Activated CD8-positive, alpha-beta memory T cell treated with anti-CD3 and anti-CD28 coated beads for 36 hours (primary cell): Measurements from ENCODE around the gene ADGRG1. TPM values are rescaled to one million over a fixed set of nuclear protein-coding genes. Genes with fewer than 3 reads are reported as not detected.

ENCODE experiments used
- CTCF ChIA-PET: fragments of 350-600 bp; sonication (Branson Sonifier 250); formaldehyde crosslinking; loops from one replicate; lab custom pipeline; 2021; ENCODE audit warnings: antibody characterized with exemption; lab: Charles Lee
- POLR2A ChIA-PET: fragments of 350-600 bp; sonication (Branson Sonifier 250); formaldehyde crosslinking; loops from one replicate; lab custom pipeline; 2021; ENCODE audit warnings: antibody characterized with exemption; lab: Charles Lee
- total RNA-seq, 2 experiments: library from RNA; stranded (reverse); gene quantifications; one replicate each; pipeline ENCODE4 v1.2.3, GENCODE V29; 2021

ADGRG1 gene
- total RNA-seq, 2 experiments from 2014 or later, result 21.0 to 23.0 TPM

DNA sequence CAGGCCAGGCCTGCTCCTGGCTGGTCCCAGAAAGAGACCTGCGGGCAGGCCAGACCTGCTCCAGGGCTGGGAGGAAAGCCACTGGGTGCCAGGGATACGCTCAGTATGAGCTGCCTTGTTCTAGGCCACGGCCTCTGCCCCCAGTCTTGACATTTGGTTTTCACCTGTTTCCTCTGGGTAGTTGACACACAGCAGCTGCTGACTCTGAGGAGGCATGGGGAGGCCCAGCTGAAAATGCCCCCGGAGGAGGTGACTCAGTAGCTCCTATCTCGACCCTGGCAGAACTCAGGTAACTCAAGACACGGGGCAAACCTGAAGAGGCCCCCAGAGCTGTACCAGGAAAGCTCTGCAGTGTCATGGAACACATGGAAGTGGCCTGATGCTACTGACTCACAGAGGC is 13.9 kb upstream of the ADGRG1 start:
- ChIA-PET POLR2A (interaction anchor here (0.6 to 1.7 kb wide), 3 partner anchors 12 to 36 kb away, joined by 3 to 7 read pairs (median 6); no protein-coding TSS in a partner anchor), CTCF (interaction anchor here (0.6 to 2.1 kb wide), 10 partner anchors 9 to 39 kb away, joined by 3 to 11 read pairs (median 5); partner anchors contain the start of gene ADGRG1)

DNA sequence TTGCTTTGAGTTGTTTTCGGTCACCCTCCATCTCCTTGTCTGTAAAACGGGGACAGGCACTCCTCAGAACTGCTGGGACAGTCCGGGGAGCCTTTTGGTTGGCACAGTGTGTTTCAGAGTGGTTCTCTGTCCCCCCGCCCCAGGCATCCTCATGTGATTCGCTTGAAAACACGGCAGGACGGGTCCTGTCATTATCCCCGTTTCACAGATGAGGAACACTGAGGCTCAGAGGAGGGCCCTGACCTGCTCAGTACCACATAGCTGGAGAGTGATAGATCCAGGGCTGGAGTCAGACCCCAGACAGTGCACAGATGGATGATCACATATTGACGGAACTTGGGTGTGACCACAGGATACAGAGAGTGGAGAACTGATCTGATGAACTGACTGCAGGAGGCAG is 13.5 kb upstream of the ADGRG1 start:
- ChIA-PET CTCF (interaction anchor here (0.6 to 2.1 kb wide), 10 partner anchors 9 to 39 kb away, joined by 3 to 11 read pairs (median 5); partner anchors contain the start of gene ADGRG1), POLR2A (interaction anchor here (0.6 to 1.7 kb wide), 3 partner anchors 13 to 36 kb away, joined by 3 to 7 read pairs (median 6); no protein-coding TSS in a partner anchor)

DNA sequence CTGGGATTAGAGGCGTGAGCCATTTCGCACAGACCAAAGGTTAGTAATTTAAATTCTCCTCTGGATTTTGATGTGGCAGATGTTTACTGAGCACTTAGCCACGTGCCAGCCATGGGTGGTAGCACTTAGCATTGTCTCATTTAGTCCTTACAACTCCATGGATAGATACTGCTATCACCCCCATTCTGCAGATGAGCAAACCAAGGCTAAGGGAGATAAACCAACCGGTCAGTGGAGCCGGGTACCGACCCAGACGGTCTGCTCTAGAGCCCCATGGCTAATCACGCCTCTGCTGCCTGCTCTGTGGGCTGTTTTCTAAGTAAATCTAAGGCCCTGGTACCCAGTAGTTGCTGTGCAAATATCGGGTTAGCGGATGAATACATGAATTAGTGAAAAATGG is 12.6 kb upstream of the ADGRG1 start:
- ChIA-PET POLR2A (interaction anchor here (1.7 kb wide), 1 partner anchor 14 kb away, joined by 6 read pairs; no protein-coding TSS in a partner anchor), CTCF (interaction anchor here (0.6 to 2.1 kb wide), 8 partner anchors 8 to 121 kb away, joined by 3 to 11 read pairs (median 6); no protein-coding TSS in a partner anchor)

DNA sequence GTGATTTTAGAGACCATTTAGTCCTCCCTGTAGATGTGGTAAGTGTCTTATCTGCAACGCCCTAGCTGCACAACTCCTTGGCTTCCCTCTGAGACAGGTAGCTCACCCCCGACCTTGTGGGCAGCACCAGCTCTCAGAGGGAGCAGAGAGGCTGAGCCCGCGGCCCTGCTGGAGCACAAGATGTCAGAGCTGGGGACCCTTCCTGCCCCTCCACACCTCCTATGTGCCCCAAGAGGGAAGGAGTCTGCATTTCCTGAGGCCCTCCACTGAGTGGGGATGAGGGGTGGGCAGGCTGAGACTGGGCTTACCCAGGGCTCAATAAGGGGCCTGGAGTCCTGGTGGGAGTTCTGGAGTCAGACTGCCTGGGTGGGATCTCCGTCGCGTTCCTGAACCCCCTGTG is 12.2 kb upstream of the ADGRG1 start:
- ChIA-PET POLR2A (interaction anchor here (1.3 kb wide), 1 partner anchor 14 kb away, joined by 3 read pairs; no protein-coding TSS in a partner anchor), CTCF (interaction anchor here (1.2 to 2.0 kb wide), 4 partner anchors 24 to 40 kb away, joined by 4 to 7 read pairs (median 6); no protein-coding TSS in a partner anchor)

DNA sequence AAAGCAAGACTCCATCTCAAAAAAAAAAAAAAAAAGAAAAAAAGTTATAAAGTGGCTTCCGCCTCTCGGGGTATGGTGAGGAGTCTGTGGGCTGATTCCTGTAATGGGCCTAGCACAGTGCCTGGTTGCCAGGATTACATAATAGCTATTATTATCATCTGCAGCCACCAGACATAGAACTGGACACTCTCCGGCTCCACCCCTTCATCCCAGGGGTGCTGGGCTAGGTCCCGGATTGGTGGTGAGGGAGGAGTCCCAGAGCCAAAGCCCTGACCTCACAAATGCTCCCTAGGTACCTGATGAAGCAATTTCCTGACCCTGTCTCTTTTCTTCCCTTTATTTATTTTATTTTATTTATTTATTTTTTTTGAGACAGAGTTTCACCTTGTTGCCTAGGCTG is 11.6 kb upstream of the ADGRG1 start:
- POLR2A ChIA-PET, result interaction anchor here (0.7 to 1.3 kb wide), 2 partner anchors 15 to 30 kb away, joined by 3 to 5 read pairs; no protein-coding TSS in a partner anchor
- CTCF ChIA-PET, result interaction anchor here (1.2 to 2.0 kb wide), 4 partner anchors 24 to 41 kb away, joined by 4 to 7 read pairs (median 6); no protein-coding TSS in a partner anchor

DNA sequence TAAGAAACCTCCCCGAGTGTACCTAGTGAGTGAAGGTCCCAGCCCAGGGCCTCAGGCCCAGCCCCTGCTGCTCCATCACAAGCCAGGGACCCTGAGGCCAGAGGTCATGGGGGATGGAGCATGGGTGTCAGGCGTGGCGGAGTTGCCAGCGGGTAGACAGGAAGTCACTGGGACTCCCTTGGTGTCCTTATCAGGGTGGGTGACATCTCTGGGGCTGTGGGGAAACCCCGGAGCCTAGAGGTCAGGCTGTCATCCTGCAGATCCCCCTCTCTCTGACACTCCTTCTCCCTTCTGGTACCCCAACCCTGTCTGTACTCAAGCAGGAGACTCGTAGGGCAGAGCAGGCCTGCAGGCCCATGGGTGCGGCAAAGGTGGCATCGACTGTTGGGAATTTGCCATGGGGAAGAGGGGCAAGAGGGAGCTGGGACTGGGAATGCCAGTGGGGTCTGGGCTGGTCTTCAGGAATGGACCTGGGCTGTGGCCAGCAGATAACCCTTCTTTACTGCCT is 10.8 kb upstream of the ADGRG1 start:
- ChIA-PET POLR2A (interaction anchor here (0.7 to 1.3 kb wide), 2 partner anchors 16 to 30 kb away, joined by 3 to 5 read pairs; no protein-coding TSS in a partner anchor), CTCF (interaction anchor here (1.1 to 1.7 kb wide), 2 partner anchors 9 to 25 kb away, joined by 4 read pairs; no protein-coding TSS in a partner anchor)

DNA sequence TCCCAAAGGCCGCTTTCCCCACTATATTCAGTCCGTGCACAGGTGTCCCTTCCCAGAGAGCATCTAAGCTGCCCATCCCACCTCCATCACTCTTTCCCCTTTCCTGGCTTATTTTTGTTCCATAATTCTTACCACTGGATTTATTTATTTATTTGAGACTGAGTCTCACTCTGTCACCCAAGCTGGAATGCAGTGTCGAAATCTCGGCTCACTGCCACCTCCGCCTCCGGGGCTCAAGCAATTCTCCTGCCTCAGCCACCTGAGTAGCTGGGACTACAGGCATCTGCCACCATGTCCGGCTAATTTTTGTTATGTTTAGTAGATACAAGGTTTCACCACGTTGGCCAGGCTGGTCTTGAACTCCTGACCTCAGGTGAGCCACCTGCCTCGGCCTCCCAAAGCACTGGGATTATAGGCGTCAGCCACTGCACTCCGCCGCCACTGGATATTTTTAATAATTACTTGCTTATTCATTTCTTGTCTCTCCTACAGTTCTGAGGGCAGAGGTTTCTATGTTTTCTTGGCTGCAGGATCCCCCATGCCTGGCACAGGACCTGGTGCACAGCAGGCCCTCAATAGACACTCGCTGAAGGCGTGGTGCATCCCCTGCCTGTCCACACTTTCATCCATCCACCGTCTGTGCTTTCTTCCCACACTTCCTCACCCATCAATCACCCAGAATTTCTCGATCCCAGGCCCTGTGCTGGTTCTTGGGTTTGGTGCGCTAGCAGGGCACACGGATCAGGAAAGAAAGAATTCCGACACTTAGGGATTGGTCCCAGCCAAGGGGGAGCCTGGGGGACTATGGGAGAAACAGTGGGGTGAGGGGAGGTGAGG is 9.9 kb upstream of the ADGRG1 start:
- POLR2A ChIA-PET, result no interaction called here
- CTCF ChIA-PET, result interaction anchor here (1.1 kb wide), 1 partner anchor 8 kb away, joined by 4 read pairs; no protein-coding TSS in a partner anchor

DNA sequence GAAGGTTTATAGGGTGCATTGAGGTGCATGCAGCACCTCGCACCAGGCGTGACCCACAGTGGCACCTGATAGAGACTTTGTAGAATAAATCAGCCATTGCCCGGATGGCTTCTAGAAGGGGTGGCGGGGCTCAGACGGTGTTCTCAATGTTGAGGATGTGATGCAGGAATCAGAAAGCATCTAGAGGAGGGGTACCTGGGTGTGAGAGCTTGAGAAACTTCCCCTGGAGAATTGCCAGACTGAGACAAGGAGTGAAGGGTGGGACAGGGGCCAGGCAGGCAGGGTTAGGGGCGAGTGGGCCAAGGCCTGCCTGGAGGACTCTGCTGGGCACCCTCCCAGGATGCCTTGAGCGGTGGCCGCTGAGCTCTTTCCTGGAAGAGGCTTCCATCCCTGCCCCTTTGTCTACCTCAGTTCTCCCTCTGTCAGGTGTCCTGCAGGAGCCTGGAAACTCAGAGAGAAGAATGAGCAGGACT is 9.3 kb upstream of the ADGRG1 start:
- CTCF ChIA-PET, result no interaction called here
- POLR2A ChIA-PET, result no interaction called here

DNA sequence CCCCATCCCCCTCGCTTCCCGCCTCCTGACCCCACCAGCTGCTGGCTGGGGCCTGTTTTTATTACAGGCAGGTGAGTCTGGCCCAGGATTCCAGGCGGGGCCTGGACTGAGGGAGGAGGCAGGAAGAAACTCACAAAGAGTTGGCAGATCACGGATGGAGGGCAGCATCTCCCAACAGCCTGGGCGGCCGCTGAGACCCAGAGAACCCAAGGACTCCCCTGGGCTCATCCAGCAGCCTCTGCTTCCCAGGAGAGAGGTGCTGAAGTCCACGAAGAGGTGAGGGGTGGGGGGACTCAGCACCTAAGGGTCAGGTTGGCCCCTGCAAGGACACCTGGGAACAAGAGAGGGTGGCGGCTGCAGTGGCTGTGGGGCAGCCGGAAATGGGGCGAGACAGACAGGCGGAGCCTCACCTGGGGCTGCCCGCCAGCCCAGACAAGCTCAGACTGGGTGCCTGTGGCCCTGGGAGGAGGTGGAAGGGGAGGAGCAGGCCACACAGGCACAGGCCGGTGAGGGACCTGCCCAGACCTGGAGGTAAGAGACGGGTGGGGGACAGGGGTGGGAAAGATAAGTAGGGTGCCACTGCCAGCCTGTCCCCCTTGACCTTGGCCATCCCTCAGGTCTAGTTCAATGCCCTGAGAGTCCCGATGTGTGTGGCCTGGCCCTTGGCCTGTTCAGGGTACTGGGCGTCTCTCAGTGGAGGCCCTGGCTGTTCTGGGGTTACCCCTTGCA is 8.7 kb upstream of the ADGRG1 start:
- ChIA-PET POLR2A (no interaction called here), CTCF (no interaction called here)

DNA sequence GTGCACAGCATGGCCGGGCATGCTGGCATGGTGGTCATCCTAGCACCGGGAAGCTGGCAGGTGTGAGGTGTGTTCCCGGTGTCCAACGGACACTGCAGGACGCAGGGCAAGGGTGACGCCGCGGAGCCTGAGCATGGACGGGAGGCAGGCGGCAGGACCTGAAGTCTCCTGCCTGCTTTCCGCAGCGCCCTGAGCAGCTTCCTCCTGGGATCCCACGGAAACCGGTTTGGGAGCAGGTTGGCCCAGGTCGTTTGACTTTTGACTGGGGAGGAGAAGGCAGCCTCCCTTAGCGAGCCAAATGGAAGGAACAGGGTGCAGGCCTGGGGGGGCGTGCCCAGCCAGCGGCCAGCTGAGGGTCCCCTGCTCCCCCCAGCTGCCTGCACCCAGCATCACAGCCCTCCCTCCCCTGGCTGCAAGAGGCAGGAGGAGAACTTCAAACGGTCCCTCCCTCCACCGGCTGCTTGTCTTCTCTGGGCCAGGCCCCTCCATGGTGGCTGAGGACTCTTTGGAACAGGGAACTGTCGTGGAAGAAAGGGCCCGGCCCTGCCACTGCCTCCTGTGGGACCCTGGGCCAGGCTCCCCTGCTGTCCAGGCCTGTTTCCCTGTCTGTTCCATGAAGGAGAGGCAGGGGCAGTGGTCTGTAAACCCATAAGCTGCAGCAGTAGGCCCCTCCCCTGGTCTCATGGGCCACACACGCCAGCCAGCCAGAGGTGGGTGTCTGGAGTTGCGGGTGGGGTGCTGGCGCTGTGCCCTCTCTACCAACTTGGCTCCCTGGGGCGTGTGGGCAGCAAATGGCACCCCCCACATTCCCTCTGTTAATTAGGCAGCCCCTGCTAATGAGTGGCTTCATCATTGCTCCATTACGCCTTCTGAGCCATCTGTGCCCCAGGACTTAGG is 7.8 kb upstream of the ADGRG1 start:
- CTCF ChIA-PET, result no interaction called here
- POLR2A ChIA-PET, result no interaction called here

DNA sequence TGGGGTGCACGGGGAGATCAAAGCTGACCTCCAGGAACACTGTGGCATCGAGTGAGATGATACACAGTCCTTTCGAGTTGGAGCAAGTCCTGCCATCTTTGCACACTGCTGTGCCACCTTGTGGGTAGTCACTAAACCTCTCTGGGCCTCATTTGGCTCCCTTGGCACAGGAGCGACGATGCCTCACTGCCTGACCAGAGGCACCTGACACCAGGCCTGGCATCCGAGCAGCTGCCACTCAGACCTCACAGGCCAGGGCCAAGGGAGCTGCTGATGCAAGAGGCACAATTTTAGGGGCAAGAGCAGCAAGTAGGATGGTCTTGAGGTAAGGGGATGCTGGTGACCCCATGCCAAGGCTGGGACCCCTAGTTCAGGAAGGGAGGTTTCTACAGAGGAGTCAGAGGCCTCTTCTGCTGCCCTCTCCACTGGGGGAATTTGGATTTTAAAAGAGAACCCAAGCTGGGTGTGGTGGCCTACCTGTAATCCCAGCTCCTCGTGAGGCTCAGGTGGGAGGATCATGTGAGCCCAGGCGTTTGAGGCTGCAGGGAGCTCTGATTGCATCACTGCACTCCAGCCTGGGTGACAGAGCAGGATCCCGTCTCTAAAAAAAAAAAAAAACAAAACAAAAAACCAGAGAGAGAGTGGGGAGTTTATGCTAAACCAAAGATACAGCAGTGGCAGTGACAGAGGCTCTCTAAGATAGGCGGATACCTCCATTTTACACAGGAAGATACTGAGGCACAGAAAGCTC is 6.7 kb upstream of the ADGRG1 start:
- CTCF ChIA-PET, result interaction anchor here (0.7 to 2.5 kb wide), 2 partner anchors 45 to 47 kb away, joined by 3 to 10 read pairs; no protein-coding TSS in a partner anchor
- POLR2A ChIA-PET, result interaction anchor here (1.3 kb wide), 1 partner anchor 11 kb away, joined by 4 read pairs; no protein-coding TSS in a partner anchor

DNA sequence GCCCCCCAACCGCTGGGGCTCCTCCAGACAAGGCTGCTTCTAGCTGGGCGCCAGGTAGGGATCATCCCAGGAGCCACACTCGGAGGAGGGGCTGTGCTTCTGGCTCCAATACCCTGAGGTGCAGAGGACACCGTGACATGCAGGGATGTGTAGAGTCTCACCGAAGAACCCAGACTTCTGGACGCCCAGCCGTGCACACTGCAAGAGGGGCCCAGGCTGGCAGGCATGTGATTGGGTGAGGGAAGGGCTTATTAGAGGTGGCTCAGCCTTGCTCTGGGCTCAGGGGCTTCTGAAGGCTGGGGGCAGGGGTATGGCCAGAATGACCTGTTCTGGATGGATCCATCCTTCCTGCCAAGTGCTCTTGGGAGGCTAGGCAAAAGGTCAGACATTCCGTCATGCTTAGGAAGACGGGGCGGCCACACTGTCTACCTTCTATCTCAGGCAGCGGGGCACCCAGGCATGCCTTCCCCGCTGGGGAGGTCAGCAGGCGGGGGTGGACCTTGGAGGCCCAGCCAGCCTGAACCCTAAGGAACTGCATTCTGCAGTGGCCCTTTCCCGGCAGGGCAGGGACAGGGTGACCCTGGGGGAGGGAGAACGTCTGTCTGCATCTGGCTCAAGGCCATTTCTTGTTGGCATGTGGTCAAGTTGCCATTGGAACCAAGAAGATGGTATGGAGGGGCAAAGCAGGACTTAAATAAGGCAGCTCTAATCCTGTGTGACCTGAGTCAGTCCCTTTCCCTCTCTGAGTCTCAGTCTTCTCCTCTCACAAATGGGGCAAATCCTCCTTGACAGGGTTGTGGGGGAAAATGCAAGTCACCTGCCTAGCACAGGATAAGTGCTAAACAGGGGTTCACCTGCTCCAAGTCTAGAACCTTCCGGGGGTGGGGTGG is 5.8 kb upstream of the ADGRG1 start:
- POLR2A ChIA-PET, result interaction anchor here (1.3 kb wide), 1 partner anchor 12 kb away, joined by 4 read pairs; no protein-coding TSS in a partner anchor

DNA sequence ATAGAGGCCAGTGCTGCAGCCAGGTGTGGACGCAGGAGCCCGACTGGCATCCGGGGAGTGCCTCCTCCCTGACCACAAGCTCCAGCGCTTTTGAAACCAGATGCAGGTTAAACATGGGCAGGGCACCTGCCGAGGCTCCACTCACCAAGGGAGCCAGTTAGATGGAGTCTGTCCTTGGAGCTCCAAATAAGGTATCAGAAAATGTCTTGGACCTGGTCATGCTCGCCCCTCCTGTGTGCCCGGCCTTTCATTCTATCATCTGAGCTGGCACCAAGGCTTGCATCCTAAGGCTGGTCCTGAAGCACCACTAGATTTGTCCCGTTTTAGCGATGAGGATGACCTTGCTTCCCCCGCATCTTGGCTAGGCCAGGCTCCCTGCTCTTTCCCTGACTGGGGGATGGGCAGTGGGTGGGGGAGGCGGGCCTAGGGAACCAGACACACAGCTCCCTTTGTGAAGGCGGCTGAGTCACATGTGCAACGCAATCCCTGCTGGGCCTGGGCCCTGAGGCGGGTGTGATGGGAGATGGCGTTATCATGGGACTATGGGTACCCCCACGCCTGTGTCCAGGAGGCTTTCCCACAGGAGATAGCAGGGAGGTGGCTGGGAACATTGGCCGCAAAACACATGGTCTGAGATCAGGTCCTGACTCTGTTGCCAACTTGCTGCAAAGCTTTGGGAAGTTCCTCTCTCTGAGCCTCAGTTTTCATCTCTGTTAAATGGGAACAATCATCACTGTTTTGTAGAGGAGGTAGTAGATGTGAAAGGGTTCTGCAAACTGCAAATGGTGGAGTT is 5.0 kb upstream of the ADGRG1 start:
- ChIA-PET POLR2A (no interaction called here), CTCF (interaction anchor here (0.6 to 2.5 kb wide), 6 partner anchors 9 to 100 kb away, joined by 3 to 10 read pairs (median 6); no protein-coding TSS in a partner anchor)

More for the DNA sequence above, 5.8 kb upstream of the ADGRG1 start:
- CTCF ChIA-PET, result interaction anchor here (0.9 to 2.5 kb wide), 5 partner anchors 8 to 46 kb away, joined by 4 to 10 read pairs (median 6); no protein-coding TSS in a partner anchor

DNA sequence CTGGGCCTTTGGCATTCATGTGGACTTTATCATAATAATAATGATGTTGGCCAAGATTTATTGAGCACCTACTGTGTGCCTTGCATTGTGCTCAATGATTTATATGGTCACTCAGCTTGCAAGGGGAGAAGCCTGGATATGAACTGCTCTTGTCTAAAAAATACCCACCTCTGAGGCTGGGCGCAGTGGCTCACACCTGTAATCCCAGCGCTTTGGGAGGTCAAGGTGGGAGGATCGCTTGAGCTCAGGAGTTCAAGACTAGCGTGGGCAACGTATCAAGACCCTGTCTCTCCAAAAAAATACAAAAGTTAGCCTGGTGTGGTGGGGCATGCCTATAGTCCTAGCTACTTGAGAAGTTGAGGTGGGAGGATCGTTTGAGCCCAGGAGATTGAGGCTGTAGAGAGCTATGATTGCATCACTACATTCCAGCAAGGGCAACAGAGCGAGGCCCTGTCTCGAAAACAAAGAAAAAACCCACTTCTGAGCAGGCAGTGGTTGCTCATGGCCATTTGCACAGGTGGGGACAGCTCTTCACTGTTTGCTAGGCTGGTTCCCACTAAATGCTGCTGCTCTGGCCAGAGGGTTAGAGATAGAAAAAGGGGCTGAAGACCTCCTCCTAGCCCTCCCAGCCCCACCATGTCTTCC is 4.3 kb upstream of the ADGRG1 start:
- POLR2A ChIA-PET, result no interaction called here
- CTCF ChIA-PET, result interaction anchor here (0.6 to 1.8 kb wide), 4 partner anchors 9 to 100 kb away, joined by 3 to 6 read pairs (median 5); no protein-coding TSS in a partner anchor
